H9 (cell line): ENCODE results near the gene KLF16. TPM values are rescaled to one million over a fixed set of nuclear protein-coding genes. Genes with fewer than 3 reads are reported as not detected.

Experiments used
- DNase-seq: peaks from one replicate; pipeline ENCODE4 v3.0.0-alpha.2; 2017
- H2AFZ ChIP-seq: one replicate; pipeline ENCODE4 v1.6.1; 2013; ENCODE audit warnings: mild to moderate bottlenecking, low read length, control low read depth, moderate library complexity
- H2AK5ac ChIP-seq: 2 replicates; pipeline ENCODE4 v1.6.1; 2013; ENCODE audit warnings: low read length, control low read depth, mixed read lengths; ENCODE audit not compliant: insufficient read length
- H2BK120ac ChIP-seq: one replicate; pipeline ENCODE4 v1.6.1; 2013; ENCODE audit warnings: low read depth, mild to moderate bottlenecking, low read length, control low read depth, inconsistent platforms; ENCODE audit not compliant: poor library complexity, severe bottlenecking
- H2BK12ac ChIP-seq: 2 replicates; pipeline ENCODE4 v1.6.1; 2013; ENCODE audit warnings: low read length, control low read depth, mixed read lengths, low read depth; ENCODE audit not compliant: insufficient read length
- H2BK15ac ChIP-seq: 2 replicates; pipeline ENCODE4 v1.6.1; 2013; ENCODE audit warnings: low read depth, low read length, control low read depth
- H2BK20ac ChIP-seq: one replicate; pipeline ENCODE4 v1.6.1; 2013; ENCODE audit warnings: low read depth, mild to moderate bottlenecking, low read length, control low read depth, inconsistent platforms; ENCODE audit not compliant: poor library complexity, severe bottlenecking
- H2BK5ac ChIP-seq: 2 replicates; pipeline ENCODE4 v1.6.1; 2013; ENCODE audit warnings: low read length, control low read depth, mixed read lengths; ENCODE audit not compliant: insufficient read length
- H3K14ac ChIP-seq: 2 replicates; pipeline ENCODE4 v1.6.1; 2013; ENCODE audit warnings: low read length, control low read depth; ENCODE audit not compliant: insufficient read depth
- H3K18ac ChIP-seq: 2 replicates; pipeline ENCODE4 v1.6.1; 2013; ENCODE audit warnings: low read depth, mild to moderate bottlenecking, mixed read lengths, low read length, control low read depth; ENCODE audit not compliant: insufficient read length
- H3K23ac ChIP-seq: 2 replicates; pipeline ENCODE4 v1.6.1; 2013; ENCODE audit warnings: low read length, control low read depth, mixed read lengths, low read depth; ENCODE audit not compliant: insufficient read length
- H3K23me2 ChIP-seq: 2 replicates; pipeline ENCODE4 v1.6.1; 2013; ENCODE audit warnings: low read depth, mild to moderate bottlenecking, mixed read lengths, low read length, control low read depth; ENCODE audit not compliant: insufficient read length, poor library complexity, severe bottlenecking
- H3K27ac ChIP-seq: 2 replicates; pipeline ENCODE4 v1.5.1; 2013; ENCODE audit warnings: low read length, control low read depth, mixed read lengths, low read depth; ENCODE audit not compliant: insufficient read length
- H3K27me3 ChIP-seq: 2 replicates; pipeline ENCODE4 v1.6.1; 2013; ENCODE audit warnings: low read length, control low read depth, inconsistent platforms; ENCODE audit not compliant: insufficient read depth
- H3K4ac ChIP-seq: 2 replicates; pipeline ENCODE4 v1.6.1; 2013; ENCODE audit warnings: low read depth, mild to moderate bottlenecking, control low read depth, inconsistent platforms, low read length, moderate library complexity
- H3K4me1 ChIP-seq: 2 replicates; pipeline ENCODE4 v1.6.1; 2013; ENCODE audit warnings: low read length, control low read depth, inconsistent platforms; ENCODE audit not compliant: insufficient read depth
- H3K4me2 ChIP-seq: 2 replicates; pipeline ENCODE4 v1.6.1; 2013; ENCODE audit warnings: low read length, control low read depth, mixed read lengths; ENCODE audit not compliant: insufficient read length, insufficient read depth
- H3K56ac ChIP-seq: 2 replicates; pipeline ENCODE4 v1.6.1; 2013; ENCODE audit warnings: low read depth, mild to moderate bottlenecking, mixed read lengths, low read length, control low read depth; ENCODE audit not compliant: insufficient read length
- H3K79me1 ChIP-seq: 2 replicates; pipeline ENCODE4 v1.6.1; 2013; ENCODE audit warnings: low read depth, mild to moderate bottlenecking, moderate library complexity, low read length, control low read depth, inconsistent platforms; ENCODE audit not compliant: insufficient read depth, poor library complexity, severe bottlenecking
- H3K79me2 ChIP-seq: 2 replicates; pipeline ENCODE4 v1.6.1; 2013; ENCODE audit warnings: low read length, control low read depth, inconsistent platforms; ENCODE audit not compliant: insufficient read depth
- H3K9ac ChIP-seq: 2 replicates; pipeline ENCODE4 v1.6.1; 2013; ENCODE audit warnings: low read length, control low read depth, mixed read lengths; ENCODE audit not compliant: insufficient read length; ENCODE audit errors: extremely low read depth
- H3K9me3 ChIP-seq: one replicate; pipeline ENCODE4 v1.6.1; 2013; ENCODE audit warnings: low read depth, low read length, inconsistent platforms; ENCODE audit not compliant: control insufficient read depth
- H3T11ph ChIP-seq: one replicate; pipeline ENCODE4 v1.6.1; 2013; ENCODE audit warnings: mild to moderate bottlenecking, low read length, control low read depth, inconsistent platforms
- H4K20me1 ChIP-seq: one replicate; pipeline ENCODE4 v1.6.1; 2013; ENCODE audit not compliant: control insufficient read depth, insufficient read length, insufficient read depth
- H4K5ac ChIP-seq: 2 replicates; pipeline ENCODE4 v1.6.1; 2013; ENCODE audit warnings: low read depth, mild to moderate bottlenecking, mixed read lengths, low read length, control low read depth; ENCODE audit not compliant: insufficient read length
- H4K8ac ChIP-seq: replicated peaks from 2 replicates; pipeline ENCODE4 v1.6.1; 2013; ENCODE audit warnings: low read length, control low read depth, mixed read lengths, low read depth; ENCODE audit not compliant: insufficient read length
- H4K91ac ChIP-seq: 2 replicates; pipeline ENCODE4 v1.6.1; 2013; ENCODE audit warnings: low read depth, mild to moderate bottlenecking, moderate library complexity, mixed read lengths, low read length, control low read depth; ENCODE audit not compliant: insufficient read length
- H3K27ac Mint-ChIP-seq, 3 experiments: 2 replicates in 2 of 3; 3 replicates in 1 of 3; pipeline ENCODE4 v1.8.0; 2020 to 2021; ENCODE audit warnings: mixed read lengths in 3 of 3, mild to moderate bottlenecking in 1 of 3, moderate library complexity in 1 of 3
- H3K27me3 Mint-ChIP-seq: 2 replicates; pipeline ENCODE4 v1.8.0; 2021; ENCODE audit warnings: low read depth, mild to moderate bottlenecking, moderate library complexity, mixed read lengths
- H3K36me3 Mint-ChIP-seq, 3 experiments: 2 replicates in 2 of 3; 3 replicates in 1 of 3; pipeline ENCODE4 v1.8.0; 2020 to 2021; ENCODE audit warnings: low read depth in 3 of 3, mixed read lengths in 3 of 3; ENCODE audit not compliant: insufficient read depth in 1 of 3
- H3K4me1 Mint-ChIP-seq, 2 experiments: 2 replicates each; pipeline ENCODE4 v1.8.0; 2020; ENCODE audit warnings: mixed read lengths in 2 of 2
- H3K4me3 Mint-ChIP-seq, 2 experiments: 2 replicates in 1 of 2; 3 replicates in 1 of 2; pipeline ENCODE4 v1.8.0; 2020 to 2021; ENCODE audit warnings: mild to moderate bottlenecking in 2 of 2, mixed read lengths in 2 of 2, moderate library complexity in 1 of 2
- H3K9me3 Mint-ChIP-seq, 2 experiments: 2 replicates in 1 of 2; 3 replicates in 1 of 2; pipeline ENCODE4 v1.8.0; 2020; ENCODE audit warnings: mild to moderate bottlenecking in 2 of 2, mixed read lengths in 2 of 2, moderate library complexity in 1 of 2
- CTCF ChIP-seq: fragments of 200-600 bp; sonication (generic); conservative IDR thresholded peaks from 3 replicates; pipeline ENCODE4 v1.8.0; 2021; ENCODE audit warnings: antibody characterized with exemption, mild to moderate bottlenecking
- WGBS: extraction: QIAGEN DNeasy Blood & Tissue Kit; methylation state at CpG from one replicate; pipeline ENCODE4 v1.1.7; 2013; ENCODE audit warnings: missing lambda C conversion rate, low lambda C conversion rate, mixed read lengths; ENCODE audit not compliant: insufficient read length; ENCODE audit errors: extremely low coverage; 5-methylcytosine and 5-hydroxymethylcytosine counted together
- total RNA-seq: library from RNA; stranded (reverse); gene quantifications from 2 replicates; pipeline ENCODE4 v1.2.1, GENCODE V29; 2021

KLF16 gene
- total RNA-seq, 1 experiment from 2014 or later: 66.8 TPM

GRCh38 chr19:1910177-1910576, 46.8 kb upstream of the KLF16 start:
- no peak overlapping the region; a peak in 1 of 5 replicates for H3K4me3 Mint-ChIP-seq
- peaks cover 11 to 23% (median 15%) of the 10 kb centered on the region in 3 experiments for H3K36me3 Mint-ChIP-seq
- no peak overlapping the region for H2BK12ac ChIP-seq
- no peak overlapping the region for H2AK5ac ChIP-seq
- no peak overlapping the region for H3K56ac ChIP-seq
- no peak overlapping the region for H3K4me2 ChIP-seq
- H3K14ac ChIP-seq: no peak overlapping the region; the same call in 1 of the 2 replicates
- H3K79me2 ChIP-seq: peaks cover 17% of the 10 kb centered on the region; the same call in 1 of the 2 replicates
- no peak overlapping the region for H3K4ac ChIP-seq
- no peak overlapping the region for H3T11ph ChIP-seq
- H2BK20ac ChIP-seq: no peak overlapping the region
- H3K18ac ChIP-seq: no peak overlapping the region
- no peak for DNase-seq
- H3K4me1 ChIP-seq: 0 out of 2 replicates have a peak, but pooled peaks cover 2% of the 10 kb centered on the region
- no peak overlapping the region for H3K9ac ChIP-seq
- TF ChIP-seq CTCF: no peak
- H3K27me3 ChIP-seq: no peaks in the 10 kb centered on the region
- no peaks in the 10 kb centered on the region for H3K27me3 Mint-ChIP-seq
- no peak overlapping the region for H3K27ac ChIP-seq
- H2BK5ac ChIP-seq: no peak overlapping the region
- no peak overlapping the region for H2AFZ ChIP-seq
- WGBS: no CpG with 5 or more reads among the region's 10 CpGs
- H3K23ac ChIP-seq: no peak overlapping the region
- no peak overlapping the region for H2BK120ac ChIP-seq
- peaks cover 4% of the 10 kb centered on the region for H3K79me1 ChIP-seq
- H4K5ac ChIP-seq: no peak overlapping the region
- H3K4me1 Mint-ChIP-seq: peaks cover 3 to 5% of the 10 kb centered on the region in 2 experiments; a peak in 2 of 4 replicates
- no peak overlapping the region for H2BK15ac ChIP-seq
- peak overlapping the region in 2 of 3 experiments; percentile 38 to 87; a peak in 4 of 7 replicates for H3K27ac Mint-ChIP-seq
- H3K9me3 Mint-ChIP-seq: no peaks in the 10 kb centered on the region
- no peaks in the 10 kb centered on the region for H4K20me1 ChIP-seq
- no peak overlapping the region for H4K8ac ChIP-seq
- no peaks in the 10 kb centered on the region for H3K23me2 ChIP-seq
- no peaks in the 10 kb centered on the region for H3K9me3 ChIP-seq
- H4K91ac ChIP-seq: no peak overlapping the region
